Measurements from ENCODE around the gene TXNRD2.

The TXNRD2 gene

DNA sequence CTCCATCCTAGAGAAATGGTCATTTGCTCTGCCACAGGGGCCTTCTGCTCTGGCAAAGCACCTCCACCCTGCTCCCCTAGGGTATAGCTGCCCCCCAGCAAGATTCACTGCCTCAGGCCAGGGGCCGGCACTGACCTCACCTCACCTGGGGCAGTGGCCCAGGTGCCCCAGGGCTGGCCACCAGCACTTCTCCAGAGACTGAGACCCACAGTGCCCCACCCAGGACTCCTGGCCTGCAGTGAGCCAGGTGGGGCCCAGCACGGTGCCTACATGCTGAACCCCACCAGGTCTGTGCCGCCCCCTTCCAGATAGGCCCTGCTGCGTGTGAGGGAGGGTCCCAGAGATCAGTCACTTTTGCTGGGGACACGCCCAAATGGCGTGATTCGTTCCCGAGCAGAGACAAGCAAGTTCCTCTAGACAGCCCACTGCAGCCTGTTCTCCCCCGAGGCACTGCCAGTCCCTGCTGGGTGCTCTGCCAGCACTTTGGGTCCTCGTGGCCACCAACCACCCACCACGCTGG is 97.7 kb downstream of the TXNRD2 start:
- H3K27ac ChIP-seq (ENCODE audit: low read length): no peak overlapping the region
- H3K9ac ChIP-seq (ENCODE audit: low read length): no peak overlapping the region
- TF ChIP-seq EZH2phosphoT487 (IDR thresholded peaks at IDR 0.05; ENCODE audit: low read depth): no peak
- TF ChIP-seq, protein P1, sequence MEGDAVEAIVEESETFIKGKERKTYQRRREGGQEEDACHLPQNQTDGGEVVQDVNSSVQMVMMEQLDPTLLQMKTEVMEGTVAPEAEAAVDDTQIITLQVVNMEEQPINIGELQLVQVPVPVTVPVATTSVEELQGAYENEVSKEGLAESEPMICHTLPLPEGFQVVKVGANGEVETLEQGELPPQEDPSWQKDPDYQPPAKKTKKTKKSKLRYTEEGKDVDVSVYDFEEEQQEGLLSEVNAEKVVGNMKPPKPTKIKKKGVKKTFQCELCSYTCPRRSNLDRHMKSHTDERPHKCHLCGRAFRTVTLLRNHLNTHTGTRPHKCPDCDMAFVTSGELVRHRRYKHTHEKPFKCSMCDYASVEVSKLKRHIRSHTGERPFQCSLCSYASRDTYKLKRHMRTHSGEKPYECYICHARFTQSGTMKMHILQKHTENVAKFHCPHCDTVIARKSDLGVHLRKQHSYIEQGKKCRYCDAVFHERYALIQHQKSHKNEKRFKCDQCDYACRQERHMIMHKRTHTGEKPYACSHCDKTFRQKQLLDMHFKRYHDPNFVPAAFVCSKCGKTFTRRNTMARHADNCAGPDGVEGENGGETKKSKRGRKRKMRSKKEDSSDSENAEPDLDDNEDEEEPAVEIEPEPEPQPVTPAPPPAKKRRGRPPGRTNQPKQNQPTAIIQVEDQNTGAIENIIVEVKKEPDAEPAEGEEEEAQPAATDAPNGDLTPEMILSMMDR (IDR thresholded peaks at IDR 0.05; ENCODE audit: low read depth, low read length): no peak
- H3K4me2 ChIP-seq (ENCODE audit: low read length): no peak overlapping the region
- no peaks in the 10 kb centered on the region for H3K27me3 ChIP-seq (ENCODE audit: low read depth, low read length)
- H3K4me3 ChIP-seq (ENCODE audit: low read length): no peak overlapping the region
- H3K9me3 ChIP-seq (ENCODE audit: insufficient read depth, low read length): no peaks in the 10 kb centered on the region
- H3K4me1 ChIP-seq (ENCODE audit: low read length): no peaks in the 10 kb centered on the region
- peaks cover 14% of the 10 kb centered on the region for H3K36me3 ChIP-seq (replicated peaks; ENCODE audit: low read depth, low read length)
- peaks cover 4% of the 10 kb centered on the region; the same call in 1 of the 2 replicates for H3K79me2 ChIP-seq (ENCODE audit: low read length)
- no peak overlapping the region for H2AFZ ChIP-seq (ENCODE audit: low read depth, low read length)
- H4K20me1 ChIP-seq (ENCODE audit: insufficient read depth, low read length): peaks cover 14% of the 10 kb centered on the region; the same call in 1 of the 2 replicates

DNA sequence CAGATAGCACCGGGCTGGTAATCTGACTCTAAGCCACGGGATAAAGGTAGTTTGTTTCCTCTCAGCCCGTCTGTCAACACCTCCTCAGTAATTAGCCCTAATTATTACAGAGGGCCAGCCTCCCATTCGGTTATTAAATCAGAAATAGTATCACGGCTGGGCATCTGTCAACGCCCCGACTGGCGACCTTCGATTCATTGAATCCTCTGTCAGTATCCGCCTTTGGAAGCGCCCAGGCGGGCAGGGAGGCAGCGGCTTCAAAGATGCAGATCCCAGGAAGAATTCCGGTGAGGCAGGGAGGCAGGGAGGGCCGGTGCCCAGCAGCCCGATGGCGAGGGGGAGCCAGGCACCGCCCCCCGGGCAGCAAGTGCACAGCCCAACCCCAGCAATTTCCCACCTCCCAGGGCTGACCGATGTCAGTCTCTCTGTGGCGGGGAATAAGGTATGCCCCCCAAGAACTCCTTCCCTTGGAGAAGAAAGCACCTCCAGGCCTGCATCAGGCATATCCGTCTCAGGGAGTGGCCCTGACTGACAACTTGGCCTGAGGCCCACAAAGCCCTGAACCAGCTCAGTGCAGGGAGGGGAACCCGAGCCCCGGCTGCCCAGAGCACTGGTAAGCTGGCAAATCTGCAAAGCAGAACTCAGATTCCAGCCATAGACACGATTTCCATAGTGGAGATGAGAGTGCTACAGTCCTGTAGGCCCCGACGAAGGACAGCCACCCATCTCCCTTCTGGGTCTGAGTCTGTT is 98.3 kb downstream of the TXNRD2 start:
- no peak overlapping the region for H3K27ac ChIP-seq (ENCODE audit: low read length)

GRCh38 chr22:19842393-19843106 is 99.1 kb downstream of the TXNRD2 start:
- Histone ChIP-seq H3K9me3 (ENCODE audit: insufficient read depth, low read length) (no peaks in the 10 kb centered on the region), H3K4me1 (ENCODE audit: low read length) (no peaks in the 10 kb centered on the region), H3K79me2 (ENCODE audit: low read length) (no peaks in the 10 kb centered on the region), H3K36me3 (replicated peaks; ENCODE audit: low read depth, low read length) (peaks cover 4% of the 10 kb centered on the region), H3K4me3 (ENCODE audit: low read length) (no peak overlapping the region), H4K20me1 (ENCODE audit: insufficient read depth, low read length) (0 out of 2 replicates have a peak, but pooled peaks cover 10% of the 10 kb centered on the region), H3K27me3 (ENCODE audit: low read depth, low read length) (no peaks in the 10 kb centered on the region), H3K27ac (ENCODE audit: low read length) (no peak overlapping the region), H3K9ac (ENCODE audit: low read length) (no peak overlapping the region), H2AFZ (ENCODE audit: low read depth, low read length) (no peak overlapping the region), H3K4me2 (ENCODE audit: low read length) (no peak overlapping the region)
- TF ChIP-seq, protein P1 (IDR thresholded peaks at IDR 0.05; ENCODE audit: low read depth, low read length): no peak
- TF ChIP-seq EZH2phosphoT487 (IDR thresholded peaks at IDR 0.05; ENCODE audit: low read depth): no peak

More for the DNA sequence above, 98.3 kb downstream of the TXNRD2 start:
- no peaks in the 10 kb centered on the region; the same call in 1 of the 2 replicates for H3K79me2 ChIP-seq (ENCODE audit: low read length)
- 0 out of 2 replicates have a peak, but pooled peaks cover 10% of the 10 kb centered on the region for H4K20me1 ChIP-seq (ENCODE audit: insufficient read depth, low read length)
- H3K27me3 ChIP-seq (ENCODE audit: low read depth, low read length): no peaks in the 10 kb centered on the region
- TF ChIP-seq, protein P1 (IDR thresholded peaks at IDR 0.05; ENCODE audit: low read depth, low read length): no peak
- TF ChIP-seq EZH2phosphoT487 (IDR thresholded peaks at IDR 0.05; ENCODE audit: low read depth): no peak
- H3K4me2 ChIP-seq (ENCODE audit: low read length): no peak overlapping the region
- peaks cover 9% of the 10 kb centered on the region for H3K36me3 ChIP-seq (replicated peaks; ENCODE audit: low read depth, low read length)
- H2AFZ ChIP-seq (ENCODE audit: low read depth, low read length): no peak overlapping the region
- H3K9ac ChIP-seq (ENCODE audit: low read length): no peak overlapping the region
- H3K9me3 ChIP-seq (ENCODE audit: insufficient read depth, low read length): no peaks in the 10 kb centered on the region
- no peaks in the 10 kb centered on the region for H3K4me1 ChIP-seq (ENCODE audit: low read length)
- no peak overlapping the region for H3K4me3 ChIP-seq (ENCODE audit: low read length)
